GM10847 (cell line): Measurements from ENCODE around the gene COX4I1.

Experiments used
- POLR2A ChIP-seq: IDR thresholded peaks from 2 replicates; pipeline ENCODE4 v1.6.1; 2011; ENCODE audit not compliant: insufficient read length; ENCODE audit errors: extremely low read depth

The COX4I1 gene

DNA sequence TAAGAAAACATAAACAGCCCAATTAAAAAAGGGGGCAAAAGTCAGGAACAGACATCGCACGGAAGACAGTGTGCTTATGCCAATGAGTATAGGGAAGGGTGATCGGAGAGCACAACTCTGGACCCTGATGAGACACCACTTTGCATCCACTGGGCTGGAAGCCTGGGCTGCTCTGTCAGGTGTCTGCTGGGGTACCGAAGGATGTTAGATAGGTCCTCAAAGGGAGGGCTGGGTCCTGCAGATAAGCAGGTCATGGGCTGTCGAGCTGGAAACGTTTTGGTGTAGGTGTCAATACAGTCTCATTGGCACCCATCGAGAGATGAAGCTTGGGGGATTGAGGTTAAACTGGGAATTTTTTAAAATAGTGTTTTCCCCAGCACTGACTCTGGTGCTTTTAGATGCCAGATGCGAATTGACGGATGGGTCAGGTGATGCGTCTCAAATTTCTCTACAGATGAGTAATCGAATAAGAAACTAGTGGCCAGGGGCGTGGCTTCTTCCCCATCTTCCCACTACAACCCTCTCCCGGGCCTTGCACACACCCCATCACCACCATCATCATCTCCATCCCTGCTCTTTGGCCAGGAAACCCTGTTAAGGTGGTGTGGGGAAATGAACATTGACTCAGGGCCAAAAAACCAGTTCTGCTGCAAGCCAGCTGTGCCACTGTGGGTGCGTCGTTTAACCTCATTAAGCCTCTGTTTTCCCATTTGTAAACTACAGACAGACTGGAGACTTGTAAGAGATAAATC, 51.7 kb downstream of the COX4I1 start:
- TF ChIP-seq POLR2A: no peak

- no peak for TF ChIP-seq POLR2A
These were observed 54.4 kb downstream of the COX4I1 start for GRCh38 chr16:85853547-85854545.

GRCh38 chr16:85854935-85855334, 55.4 kb downstream of the COX4I1 start:
- no peak for TF ChIP-seq POLR2A

DNA sequence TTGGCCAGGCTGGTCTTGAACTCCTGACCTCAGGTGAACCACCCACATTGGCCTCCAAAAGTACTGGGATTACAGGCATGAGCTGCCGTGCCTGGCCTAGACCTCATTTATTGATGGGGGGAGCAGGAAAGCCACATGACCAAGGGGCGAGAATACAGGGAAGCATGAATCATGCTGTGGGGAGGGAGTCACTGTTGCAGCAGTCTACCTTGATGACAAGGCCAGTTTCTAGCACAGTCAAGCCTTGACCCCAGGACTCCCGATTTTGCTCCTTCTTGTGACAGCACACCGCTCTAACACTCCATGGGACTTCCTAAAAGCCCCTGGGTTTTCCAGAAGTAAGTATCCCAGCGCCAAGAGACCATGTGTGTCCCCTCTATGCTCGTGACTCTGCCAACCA, 56.6 kb downstream of the COX4I1 start:
- no peak for TF ChIP-seq POLR2A

DNA sequence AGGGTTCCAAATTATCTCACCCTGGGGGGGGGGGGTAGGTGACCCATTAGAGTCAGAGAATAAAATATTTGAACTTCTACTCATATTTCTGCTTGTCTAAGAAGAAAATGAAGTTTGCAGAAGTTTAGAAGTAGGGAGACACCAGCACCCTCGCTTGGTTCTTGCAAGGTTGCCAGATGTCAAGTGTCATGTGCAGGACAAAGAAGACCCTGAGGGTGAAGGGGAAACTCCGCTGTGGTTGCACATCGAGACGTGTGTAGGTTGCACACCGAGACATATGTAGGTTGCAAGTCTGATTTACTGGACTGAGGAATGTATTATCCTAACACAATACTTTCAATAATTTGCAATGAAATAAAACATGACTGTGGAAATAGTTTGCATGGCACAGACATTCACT, 57.1 kb downstream of the COX4I1 start:
- TF ChIP-seq POLR2A: no peak
